ENCODE data around the gene KRT77. TPM values are rescaled to one million over a fixed set of nuclear protein-coding genes. Genes with fewer than 3 reads are reported as not detected.
A peak's percentile ranks its signal among the peaks of the same experiment; 100 is the strongest.

The KRT77 gene
- total and polyA plus RNA-seq, 7 experiments from 2014 or later: 0.08 to 0.13 (median 0.10) TPM; not detected in 3

- intact Hi-C loops (cut with micrococcal nuclease): loop anchor here (1.0 to 5.0 kb wide), 5 partner anchors 10 to 109 kb away; no protein-coding TSS in a partner anchor
- H3K4me1 Mint-ChIP-seq: peaks cover 16 to 76% (median 66%) of the 10 kb centered on the region in 7 donors
- peak; percentile 90 for ATAC-seq
- CTCF ChIA-PET: interaction anchor here (0.6 to 2.2 kb wide), 10 partner anchors 9 to 198 kb away, joined by 3 to 14 read pairs (median 4); no protein-coding TSS in a partner anchor
- H3K9me3 Mint-ChIP-seq: no peaks in the 10 kb centered on the region
- Histone ChIP-seq H3K27ac (ENCODE audit: low read depth, low read length) (peak overlapping the region; percentile 42), H3K9me3 (ENCODE audit: control insufficient read depth in 2 of 3, low read length in 3 of 3) (no peaks in the 10 kb centered on the region), H3K27me3 (ENCODE audit: control insufficient read depth in 2 of 2, insufficient read depth in 2 of 2, low read length in 2 of 2) (peaks cover 0 to 4% of the 10 kb centered on the region in 2 donors), H3K36me3 (ENCODE audit: control insufficient read depth in 2 of 3, insufficient read depth in 3 of 3, low read length in 3 of 3) (no peaks in the 10 kb centered on the region), H3K4me3 (ENCODE audit: low read length) (no peak overlapping the region), H3K4me1 (ENCODE audit: control insufficient read depth in 2 of 2, insufficient read depth in 2 of 2, low read length in 2 of 2) (peaks cover 6 to 24% of the 10 kb centered on the region in 2 donors)
- POLR2A ChIA-PET: interaction anchor here (0.5 to 3.4 kb wide), 15 partner anchors 9 to 185 kb away, joined by 3 to 44 read pairs (median 5); no protein-coding TSS in a partner anchor
- H3K27me3 Mint-ChIP-seq: peaks cover 0 to 35% (median 0%) of the 10 kb centered on the region in 5 donors
- peak in 7 of 9 donors; percentile 60 to 74 (median 67) for DNase-seq
- peak overlapping the region in 9 of 10 donors; percentile 2 to 76 (median 48) for H3K4me3 Mint-ChIP-seq
- H3K36me3 Mint-ChIP-seq: peaks cover 0 to under 1% (median 0%) of the 10 kb centered on the region in 5 donors
- peak overlapping the region in 8 of 9 donors; percentile 78 to 93 (median 86) for H3K27ac Mint-ChIP-seq
Measured at GRCh38 chr12:52681526-52682380, 21.6 kb downstream of the KRT77 start.

GRCh38 chr12:52680363-52680762 lies 23.0 kb downstream of the KRT77 start, which contains the start of gene KRT1:
TSS of gene KRT1 (minus strand) at chr12:52680407. CDS start at chr12:52680348, 59 bp downstream.
- Histone ChIP-seq H3K4me1 (ENCODE audit: control insufficient read depth in 2 of 2, insufficient read depth in 2 of 2, low read length in 2 of 2) (peaks cover 6 to 24% of the 10 kb centered on the region in 2 donors), H3K4me3 (ENCODE audit: low read length) (no peak within 1 kb of the TSS), H3K27ac (ENCODE audit: low read depth, low read length) (peak within 1 kb of the TSS; percentile 42), H3K36me3 (ENCODE audit: control insufficient read depth in 2 of 3, insufficient read depth in 3 of 3, low read length in 3 of 3) (no peaks in the 10 kb centered on the region), H3K27me3 (ENCODE audit: control insufficient read depth in 2 of 2, insufficient read depth in 2 of 2, low read length in 2 of 2) (peaks cover 0 to 4% of the 10 kb centered on the region in 2 donors), H3K9me3 (ENCODE audit: control insufficient read depth in 2 of 3, low read length in 3 of 3) (no peaks in the 10 kb centered on the region)
- H3K27me3 Mint-ChIP-seq: peaks cover 0 to 29% (median 0%) of the 10 kb centered on the region in 5 donors
- H3K4me3 Mint-ChIP-seq: peak within 1 kb of the TSS in 8 of 10 donors; percentile 22 to 76 (median 46)
- H3K4me1 Mint-ChIP-seq: peaks cover 16 to 88% (median 75%) of the 10 kb centered on the region in 7 donors
- intact Hi-C loops (cut with micrococcal nuclease): loop anchor here (2.0 to 5.0 kb wide), 2 partner anchors 70 to 93 kb away; no protein-coding TSS in a partner anchor
- no peaks in the 10 kb centered on the region for H3K9me3 Mint-ChIP-seq
- peaks cover 0 to 4% (median 0%) of the 10 kb centered on the region in 5 donors for H3K36me3 Mint-ChIP-seq
- peak within 1 kb of the TSS; percentile 36 to 93 (median 86) for H3K27ac Mint-ChIP-seq
- ATAC-seq (no peak), DNase-seq (no peak)
- ChIA-PET POLR2A (interaction anchor here (0.7 to 3.4 kb wide), 12 partner anchors 8 to 94 kb away, joined by 3 to 44 read pairs (median 6); no protein-coding TSS in a partner anchor), CTCF (interaction anchor here (0.7 to 2.2 kb wide), 8 partner anchors 13 to 488 kb away, joined by 3 to 14 read pairs (median 4); partner anchors contain the start of gene KRT80)

- CTCF ChIA-PET: interaction anchor here (0.7 to 2.1 kb wide), 7 partner anchors 13 to 488 kb away, joined by 3 to 11 read pairs (median 4); partner anchors contain the start of gene KRT80
- Histone ChIP-seq H3K36me3 (ENCODE audit: control insufficient read depth in 2 of 3, insufficient read depth in 3 of 3, low read length in 3 of 3) (no peaks in the 10 kb centered on the region), H3K27ac (ENCODE audit: low read depth, low read length) (no peak overlapping the region), H3K4me3 (ENCODE audit: low read length) (no peak overlapping the region), H3K27me3 (ENCODE audit: control insufficient read depth in 2 of 2, insufficient read depth in 2 of 2, low read length in 2 of 2) (peaks cover 0 to 4% of the 10 kb centered on the region in 2 donors), H3K4me1 (ENCODE audit: control insufficient read depth in 2 of 2, insufficient read depth in 2 of 2, low read length in 2 of 2) (peaks cover 6 to 24% of the 10 kb centered on the region in 2 donors), H3K9me3 (ENCODE audit: control insufficient read depth in 2 of 3, low read length in 3 of 3) (no peaks in the 10 kb centered on the region)
- Mint-ChIP-seq H3K36me3 (peaks cover 0 to 4% (median 0%) of the 10 kb centered on the region in 5 donors), H3K4me1 (peaks cover 16 to 88% (median 75%) of the 10 kb centered on the region in 7 donors), H3K27ac (peak overlapping the region in 5 of 9 donors; percentile 4 to 93 (median 81)), H3K9me3 (no peaks in the 10 kb centered on the region), H3K27me3 (peaks cover 0 to 29% (median 0%) of the 10 kb centered on the region in 5 donors), H3K4me3 (no peak overlapping the region)
- POLR2A ChIA-PET: interaction anchor here (0.7 to 3.4 kb wide), 8 partner anchors 11 to 73 kb away, joined by 3 to 44 read pairs (median 4); no protein-coding TSS in a partner anchor
- intact Hi-C loops (cut with micrococcal nuclease): loop anchor here (2.0 to 5.0 kb wide), 2 partner anchors 69 to 93 kb away; no protein-coding TSS in a partner anchor
- no peak for DNase-seq
- ATAC-seq: no peak
Measured at GRCh38 chr12:52679875-52680274, 23.4 kb downstream of the KRT77 start.

- ATAC-seq: no peak
- ChIA-PET CTCF (interaction anchor here (0.6 to 1.1 kb wide), 2 partner anchors 8 to 12 kb away, joined by 3 read pairs; no protein-coding TSS in a partner anchor), POLR2A (no interaction called here)
- peaks cover 6 to 23% of the 10 kb centered on the region in 2 donors for H3K4me1 ChIP-seq (ENCODE audit: control insufficient read depth in 2 of 2, insufficient read depth in 2 of 2, low read length in 2 of 2)
- peak overlapping the region in 2 of 10 donors; percentile 38 to 62 for H3K4me3 Mint-ChIP-seq
- H3K9me3 ChIP-seq (ENCODE audit: control insufficient read depth in 2 of 3, low read length in 3 of 3): no peaks in the 10 kb centered on the region
- peak overlapping the region in 5 of 9 donors; percentile 10 to 76 (median 52) for H3K27ac Mint-ChIP-seq
- peaks cover 16 to 81% (median 63%) of the 10 kb centered on the region in 7 donors for H3K4me1 Mint-ChIP-seq
- intact Hi-C loops (cut with micrococcal nuclease): no loop called here
- H3K36me3 Mint-ChIP-seq: peaks cover 0 to 4% (median 0%) of the 10 kb centered on the region in 5 donors
- H3K27me3 Mint-ChIP-seq: peaks cover 0 to 26% (median 0%) of the 10 kb centered on the region in 5 donors
- H3K9me3 Mint-ChIP-seq: no peaks in the 10 kb centered on the region
- H3K4me3 ChIP-seq (ENCODE audit: low read length): no peak overlapping the region
- no peak overlapping the region for H3K27ac ChIP-seq (ENCODE audit: low read depth, low read length)
- peaks cover 0 to 4% of the 10 kb centered on the region in 2 donors for H3K27me3 ChIP-seq (ENCODE audit: control insufficient read depth in 2 of 2, insufficient read depth in 2 of 2, low read length in 2 of 2)
- H3K36me3 ChIP-seq (ENCODE audit: control insufficient read depth in 2 of 3, insufficient read depth in 3 of 3, low read length in 3 of 3): no peaks in the 10 kb centered on the region
- DNase-seq: no peak
Measured at GRCh38 chr12:52677671-52678070, 25.7 kb downstream of the KRT77 start.

- H3K27ac ChIP-seq (ENCODE audit: low read depth, low read length): no peak overlapping the region
- H3K27me3 ChIP-seq (ENCODE audit: control insufficient read depth in 2 of 2, insufficient read depth in 2 of 2, low read length in 2 of 2): peaks cover 0 to 4% of the 10 kb centered on the region in 2 donors
- Mint-ChIP-seq H3K4me3 (peak overlapping the region in 3 of 10 donors; percentile 38 to 62 (median 42)), H3K4me1 (peaks cover 14 to 75% (median 58%) of the 10 kb centered on the region in 7 donors), H3K36me3 (peaks cover 0 to 4% (median 0%) of the 10 kb centered on the region in 5 donors), H3K27ac (peak overlapping the region in 6 of 9 donors; percentile 5 to 76 (median 30)), H3K9me3 (no peaks in the 10 kb centered on the region), H3K27me3 (peaks cover 0 to 26% (median 0%) of the 10 kb centered on the region in 5 donors)
- H3K36me3 ChIP-seq (ENCODE audit: control insufficient read depth in 2 of 3, insufficient read depth in 3 of 3, low read length in 3 of 3): no peaks in the 10 kb centered on the region
- ATAC-seq (no peak), DNase-seq (no peak)
- H3K4me3 ChIP-seq (ENCODE audit: low read length): no peak overlapping the region
- H3K9me3 ChIP-seq (ENCODE audit: control insufficient read depth in 2 of 3, low read length in 3 of 3): no peaks in the 10 kb centered on the region
- peaks cover 6 to 18% of the 10 kb centered on the region in 2 donors for H3K4me1 ChIP-seq (ENCODE audit: control insufficient read depth in 2 of 2, insufficient read depth in 2 of 2, low read length in 2 of 2)
- CTCF ChIA-PET: interaction anchor here (0.6 to 1.1 kb wide), 2 partner anchors 9 to 12 kb away, joined by 3 read pairs; no protein-coding TSS in a partner anchor
- intact Hi-C loops (cut with micrococcal nuclease): no loop called here
- POLR2A ChIA-PET: no interaction called here
Measured at GRCh38 chr12:52677126-52677525, 26.2 kb downstream of the KRT77 start.

- H3K27me3 ChIP-seq (ENCODE audit: control insufficient read depth in 2 of 2, insufficient read depth in 2 of 2, low read length in 2 of 2): peaks cover 0 to 4% of the 10 kb centered on the region in 2 donors
- Mint-ChIP-seq H3K27me3 (peaks cover 0 to 26% (median 0%) of the 10 kb centered on the region in 5 donors), H3K27ac (peak overlapping the region in 6 of 9 donors; percentile 3 to 76 (median 37)), H3K36me3 (peaks cover 0 to 4% (median 0%) of the 10 kb centered on the region in 5 donors), H3K9me3 (no peaks in the 10 kb centered on the region), H3K4me1 (peaks cover 6 to 66% (median 48%) of the 10 kb centered on the region in 7 donors), H3K4me3 (peak overlapping the region in 4 of 10 donors; percentile 4 to 64 (median 26))
- no peak for DNase-seq
- intact Hi-C loops (cut with micrococcal nuclease): no loop called here
- POLR2A ChIA-PET: interaction anchor here (1.1 to 1.6 kb wide), 4 partner anchors 11 to 61 kb away, joined by 3 to 4 read pairs (median 4); no protein-coding TSS in a partner anchor
- H3K27ac ChIP-seq (ENCODE audit: low read depth, low read length): no peak overlapping the region
- CTCF ChIA-PET: no interaction called here
- ATAC-seq: no peak
- H3K4me1 ChIP-seq (ENCODE audit: control insufficient read depth in 2 of 2, insufficient read depth in 2 of 2, low read length in 2 of 2): peaks cover 0 to 8% of the 10 kb centered on the region in 2 donors
- H3K4me3 ChIP-seq (ENCODE audit: low read length): no peak overlapping the region
- no peaks in the 10 kb centered on the region for H3K36me3 ChIP-seq (ENCODE audit: control insufficient read depth in 2 of 3, insufficient read depth in 3 of 3, low read length in 3 of 3)
- no peaks in the 10 kb centered on the region for H3K9me3 ChIP-seq (ENCODE audit: control insufficient read depth in 2 of 3, low read length in 3 of 3)
Measured at GRCh38 chr12:52676163-52676562, 27.2 kb downstream of the KRT77 start.
